Thyroid gland (tissue), 4 donors: ENCODE measurements around the gene PALLD. TPM values are rescaled to one million over a fixed set of nuclear protein-coding genes. Genes with fewer than 3 reads are reported as not detected.

Source experiments
- DNase-seq, 2 donors: peaks; one replicate each; pipeline ENCODE4 v3.0.0-alpha.2; 2019
- H3K27ac ChIP-seq, 3 donors: fragments of 200-600 bp; sonication (generic); 1 replicate in 2 of 3; 2 replicates in 1 of 3; pipeline ENCODE4 v1.5.1; 2016 to 2019; ENCODE audit warnings: mild to moderate bottlenecking in 1 of 3, moderate library complexity in 1 of 3
- H3K27me3 ChIP-seq: fragments of 200-600 bp; sonication (generic); one replicate; pipeline ENCODE4 v1.5.1; 2019
- H3K36me3 ChIP-seq, 2 donors: fragments of 200-600 bp; sonication (generic); one replicate each; pipeline ENCODE4 v1.5.1; 2016 to 2019
- H3K4me1 ChIP-seq, 2 donors: fragments of 200-600 bp; sonication (generic); one replicate each; pipeline ENCODE4 v1.5.1; 2017 to 2019
- H3K4me3 ChIP-seq, 3 donors: fragments of 200-600 bp; sonication (generic); replicated peaks in 1 of 3; 1 replicate in 2 of 3; 2 replicates in 1 of 3; pipeline ENCODE4 v1.5.1; 2016; ENCODE audit warnings: mild to moderate bottlenecking in 1 of 3
- H3K9me3 ChIP-seq: fragments of 200-600 bp; sonication (generic); one replicate; pipeline ENCODE4 v1.5.1; 2017
- POLR2A ChIP-seq, 2 donors: fragments of 450-650 bp; IDR thresholded peaks; one replicate each; pipeline ENCODE4 v1.6.1; 2017; ENCODE audit warnings: antibody characterized with exemption in 2 of 2, mild to moderate bottlenecking in 2 of 2, moderate library complexity in 1 of 2
- WGBS, 2 donors: methylation state at CpG; one replicate each; pipeline ENCODE4 v1.1.5; 2017; 5-methylcytosine and 5-hydroxymethylcytosine counted together
- intact Hi-C: fragments of 100-400 bp; cut with DNase I; formaldehyde crosslinking; loops from one replicate; pipeline ENCODE4 v1.15.1; 2023
- total RNA-seq, 4 donors: library from RNA; depleted of rRNA; stranded (reverse); fragments of >200 nt; gene quantifications; one replicate each; pipeline ENCODE4 v1.2.3, GENCODE V29; 2016
- TF ChIP-seq, protein P1 (sequence below), 6 experiments: fragments of 200-600 bp in 3 of 6; fragments of 450-650 bp in 3 of 6; sonication (generic) in 3 of 6; IDR thresholded peaks; one replicate each; pipeline ENCODE4 v1.5.1; 2016 to 2019; ENCODE audit warnings: antibody characterized with exemption in 6 of 6, mild to moderate bottlenecking in 2 of 6, inconsistent platforms in 1 of 6, moderate library complexity in 1 of 6

Gene PALLD
- total RNA-seq, 4 donors from 2014 or later = 152 to 311 (median 226) TPM

- Histone ChIP-seq H3K4me1 (peaks cover 9 to 15% of the 10 kb centered on the region in 2 donors), H3K27ac (peak overlapping the region; percentile 79 to 87 (median 86)), H3K27me3 (no peaks in the 10 kb centered on the region), H3K9me3 (no peaks in the 10 kb centered on the region), H3K4me3 (peak overlapping the region; percentile 70 to 92 (median 91)), H3K36me3 (no peaks in the 10 kb centered on the region)
- intact Hi-C loops = loop anchor here (10.0 kb wide), 1 partner anchor 117 kb away; no protein-coding TSS in a partner anchor
- TF ChIP-seq POLR2A (IDR thresholded peaks at IDR 0.05) = peak; percentile 82 to 96
- TF ChIP-seq, protein P1, sequence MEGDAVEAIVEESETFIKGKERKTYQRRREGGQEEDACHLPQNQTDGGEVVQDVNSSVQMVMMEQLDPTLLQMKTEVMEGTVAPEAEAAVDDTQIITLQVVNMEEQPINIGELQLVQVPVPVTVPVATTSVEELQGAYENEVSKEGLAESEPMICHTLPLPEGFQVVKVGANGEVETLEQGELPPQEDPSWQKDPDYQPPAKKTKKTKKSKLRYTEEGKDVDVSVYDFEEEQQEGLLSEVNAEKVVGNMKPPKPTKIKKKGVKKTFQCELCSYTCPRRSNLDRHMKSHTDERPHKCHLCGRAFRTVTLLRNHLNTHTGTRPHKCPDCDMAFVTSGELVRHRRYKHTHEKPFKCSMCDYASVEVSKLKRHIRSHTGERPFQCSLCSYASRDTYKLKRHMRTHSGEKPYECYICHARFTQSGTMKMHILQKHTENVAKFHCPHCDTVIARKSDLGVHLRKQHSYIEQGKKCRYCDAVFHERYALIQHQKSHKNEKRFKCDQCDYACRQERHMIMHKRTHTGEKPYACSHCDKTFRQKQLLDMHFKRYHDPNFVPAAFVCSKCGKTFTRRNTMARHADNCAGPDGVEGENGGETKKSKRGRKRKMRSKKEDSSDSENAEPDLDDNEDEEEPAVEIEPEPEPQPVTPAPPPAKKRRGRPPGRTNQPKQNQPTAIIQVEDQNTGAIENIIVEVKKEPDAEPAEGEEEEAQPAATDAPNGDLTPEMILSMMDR (IDR thresholded peaks at IDR 0.05) = peak in 1 of 6 experiments; percentile 18
- WGBS, 2 donors = 0 to 2% methylated on average over 30 to 50 of the region's 68 CpGs
- DNase-seq = peak; percentile 86 to 88
These were observed 335.3 kb downstream of the PALLD start for GRCh38 chr4:168831919-168832762.

DNA sequence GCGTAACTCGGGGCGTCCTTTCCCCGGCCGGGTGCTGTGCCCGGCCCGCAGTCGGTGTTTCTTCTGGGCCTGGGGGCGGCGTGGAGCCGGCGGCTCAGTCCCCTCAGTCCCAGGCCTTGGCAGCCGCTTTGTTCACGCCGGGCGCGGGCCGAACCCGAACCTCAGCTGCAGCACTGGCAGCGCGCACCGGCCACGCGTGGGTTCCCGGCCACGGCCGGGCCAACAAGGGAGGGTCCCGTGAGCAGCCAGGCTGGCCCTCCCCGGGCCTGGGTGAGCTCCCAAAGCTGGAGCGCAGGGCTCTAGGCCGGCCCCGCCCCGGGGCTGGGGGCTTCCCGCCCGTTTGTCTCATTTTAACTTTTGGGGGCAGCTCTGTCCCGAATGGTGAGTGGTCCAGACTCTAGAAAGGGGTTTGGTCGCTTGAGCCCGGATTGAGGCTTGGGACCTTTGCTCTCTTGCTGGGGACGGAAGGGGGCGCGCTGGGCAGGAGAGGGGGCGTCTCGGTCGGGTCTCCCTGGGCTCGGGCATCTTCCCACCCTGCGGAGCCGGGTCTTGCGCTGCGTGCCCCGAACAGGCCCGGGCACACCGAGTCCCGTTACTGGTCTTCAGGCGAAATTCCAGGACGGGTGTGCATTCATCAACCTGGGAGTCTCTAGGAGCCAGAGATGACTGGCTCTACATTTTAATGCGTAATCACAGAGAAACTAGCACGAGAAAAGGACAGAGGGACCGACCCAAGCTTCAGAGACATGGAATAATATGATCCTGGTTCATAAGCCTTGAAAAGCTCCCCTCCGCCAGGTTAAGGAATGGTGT is 336.1 kb downstream of the PALLD start:
- intact Hi-C loops = loop anchor here (10.0 kb wide), 1 partner anchor 118 kb away; no protein-coding TSS in a partner anchor

GRCh38 chr4:168833881-168834280 is 337.0 kb downstream of the PALLD start:
- Histone ChIP-seq H3K4me1 (peaks cover 9 to 15% of the 10 kb centered on the region in 2 donors), H3K9me3 (no peaks in the 10 kb centered on the region), H3K27me3 (no peaks in the 10 kb centered on the region), H3K36me3 (no peaks in the 10 kb centered on the region), H3K27ac (peak overlapping the region; percentile 79 to 87 (median 86)), H3K4me3 (no peak overlapping the region)
- intact Hi-C loops = loop anchor here (10.0 kb wide), 1 partner anchor 119 kb away; no protein-coding TSS in a partner anchor
- DNase-seq = no peak
- no peak for TF ChIP-seq POLR2A (IDR thresholded peaks at IDR 0.05)
- TF ChIP-seq, protein P1 (IDR thresholded peaks at IDR 0.05) = no peak
- WGBS, 2 donors = 80% methylated on average over 2 of the region's 2 CpGs

More for the DNA sequence above, 336.1 kb downstream of the PALLD start:
- Histone ChIP-seq H3K36me3 (no peaks in the 10 kb centered on the region), H3K9me3 (no peaks in the 10 kb centered on the region), H3K27me3 (no peaks in the 10 kb centered on the region), H3K4me1 (peaks cover 9 to 15% of the 10 kb centered on the region in 2 donors), H3K27ac (peak overlapping the region; percentile 79 to 87 (median 86)), H3K4me3 (peak overlapping the region; percentile 70 to 92 (median 91))
- DNase-seq = peak; percentile 42 to 51
- TF ChIP-seq POLR2A (IDR thresholded peaks at IDR 0.05) = peak in 1 of 2 donors; percentile 11
- TF ChIP-seq, protein P1 (IDR thresholded peaks at IDR 0.05) = peak in 2 of 6 experiments; percentile 13 to 14
- WGBS, 2 donors = 11 to 17% methylated on average over 22 to 28 of the region's 59 CpGs

DNA sequence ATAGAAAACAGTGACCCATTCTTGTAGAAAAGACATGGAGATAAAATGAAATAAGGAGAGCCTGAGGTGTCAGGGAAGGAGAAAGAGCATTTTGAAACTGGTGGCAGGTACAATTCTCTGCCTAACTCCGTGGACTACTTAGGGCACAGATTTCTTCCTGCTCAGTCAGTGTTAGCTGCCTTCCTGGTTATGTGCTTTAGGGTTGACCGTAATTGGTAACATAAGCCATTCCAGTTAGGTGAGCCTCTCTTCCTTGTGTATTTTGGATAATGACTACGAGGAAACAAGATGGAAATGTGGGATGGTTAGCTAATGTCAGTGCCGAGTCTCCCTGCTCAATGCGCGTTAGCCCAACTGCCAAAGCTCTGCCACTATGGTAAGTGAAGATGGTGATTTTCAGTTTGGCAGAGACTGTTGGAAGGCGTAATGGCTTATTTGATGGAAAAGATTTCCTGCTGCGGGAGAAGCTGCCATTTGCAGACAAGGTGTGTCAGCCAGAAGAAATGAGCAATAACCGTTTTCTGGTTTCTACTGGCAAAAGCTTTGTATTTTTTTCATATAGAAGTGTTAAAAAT is 339.1 kb downstream of the PALLD start:
- Histone ChIP-seq H3K36me3 (no peaks in the 10 kb centered on the region), H3K27ac (no peak overlapping the region), H3K9me3 (no peaks in the 10 kb centered on the region), H3K27me3 (no peaks in the 10 kb centered on the region), H3K4me1 (peaks cover 9 to 19% of the 10 kb centered on the region in 2 donors), H3K4me3 (no peak overlapping the region)
- intact Hi-C loops = loop anchor here (10.0 kb wide), 1 partner anchor 121 kb away; no protein-coding TSS in a partner anchor
- WGBS, 2 donors = 91 to 92% methylated on average over 9 of the region's 9 CpGs
- TF ChIP-seq POLR2A (IDR thresholded peaks at IDR 0.05) = no peak
- TF ChIP-seq, protein P1 (IDR thresholded peaks at IDR 0.05) = no peak
- no peak for DNase-seq
